GM13976 (cell line): ENCODE measurements around the gene PRADC1.
A peak's percentile ranks its signal among the peaks of the same experiment; 100 is the strongest.
"Not testable (repeated sequence)": the region's sequence is repeated elsewhere in the genome, so short reads cannot be mapped to it uniquely, and the experiment has no call there.

ENCODE experiments used
- DNase-seq: peaks from one replicate; pipeline ENCODE4 v3.0.0; 2012; ENCODE audit warnings: low spot score
- CTCF ChIP-seq: IDR thresholded peaks from 2 replicates; pipeline ENCODE4 v1.5.1; 2012; ENCODE audit warnings: borderline replicate concordance, mild to moderate bottlenecking; ENCODE audit not compliant: insufficient read depth; ENCODE audit errors: extremely low read depth, missing control alignments, control extremely low read depth
- in situ Hi-C: fragments of 300-500 bp; cut with MboI; formaldehyde crosslinking; loops from one replicate; pipeline ENCODE4 v1.12.0; 2022; ENCODE audit warnings: low sequenced_read_pairs, mixed read lengths, inconsistent platforms; ENCODE audit not compliant: unreplicated experiment

Gene PRADC1

GRCh38 chr2:73263540-73264331 lies 30.7 kb upstream of the PRADC1 start:
- TF ChIP-seq CTCF, result no peak
- no peak for DNase-seq
- in situ Hi-C loops, result no loop called here

GRCh38 chr2:73262691-73263429 lies 29.8 kb upstream of the PRADC1 start:
- DNase-seq, in situ Hi-C loops: not testable (repeated sequence)

GRCh38 chr2:73262108-73262651 lies 29.1 kb upstream of the PRADC1 start:
- TF ChIP-seq CTCF, result no peak
- DNase-seq, result no peak
- in situ Hi-C loops, result no loop called here

GRCh38 chr2:73260338-73260984 lies 27.4 kb upstream of the PRADC1 start:
- in situ Hi-C loops, result no loop called here
- no peak for TF ChIP-seq CTCF
- DNase-seq, result peak; percentile 50

GRCh38 chr2:73259704-73260337 lies 26.8 kb upstream of the PRADC1 start:
- no peak for DNase-seq
- no peak for TF ChIP-seq CTCF
- in situ Hi-C loops, result no loop called here

- in situ Hi-C loops, result no loop called here
- TF ChIP-seq CTCF, result no peak
- DNase-seq, result peak; percentile 34
Observed at GRCh38 chr2:73259276-73259675, 26.2 kb upstream of the PRADC1 start.
